Renal cortex interstitium (tissue), 11 donors: ENCODE results near the gene FKBP10. TPM values are rescaled to one million over a fixed set of nuclear protein-coding genes. Genes with fewer than 3 reads are reported as not detected.
"Not testable (repeated sequence)": the region's sequence is repeated elsewhere in the genome, so short reads cannot be mapped to it uniquely, and the experiment has no call there.

Experiments
- DNase-seq, 11 donors: peaks; one replicate each; pipeline ENCODE4 v3.0.0-alpha.2; 2013; ENCODE audit warnings: low read depth in 9 of 11, low spot score in 4 of 11; ENCODE audit errors: extremely low read depth in 1 of 11
- polyA plus RNA-seq, 3 donors: library from polyadenylated mRNA; unstranded; fragments of 120-200 nt; gene quantifications; one replicate each; pipeline ENCODE4 v1.2.1, GENCODE V29; 2013; ENCODE audit not compliant: insufficient read length in 3 of 3

FKBP10 gene
- polyA plus RNA-seq, 3 donors: 133 to 178 (median 165) TPM

DNA sequence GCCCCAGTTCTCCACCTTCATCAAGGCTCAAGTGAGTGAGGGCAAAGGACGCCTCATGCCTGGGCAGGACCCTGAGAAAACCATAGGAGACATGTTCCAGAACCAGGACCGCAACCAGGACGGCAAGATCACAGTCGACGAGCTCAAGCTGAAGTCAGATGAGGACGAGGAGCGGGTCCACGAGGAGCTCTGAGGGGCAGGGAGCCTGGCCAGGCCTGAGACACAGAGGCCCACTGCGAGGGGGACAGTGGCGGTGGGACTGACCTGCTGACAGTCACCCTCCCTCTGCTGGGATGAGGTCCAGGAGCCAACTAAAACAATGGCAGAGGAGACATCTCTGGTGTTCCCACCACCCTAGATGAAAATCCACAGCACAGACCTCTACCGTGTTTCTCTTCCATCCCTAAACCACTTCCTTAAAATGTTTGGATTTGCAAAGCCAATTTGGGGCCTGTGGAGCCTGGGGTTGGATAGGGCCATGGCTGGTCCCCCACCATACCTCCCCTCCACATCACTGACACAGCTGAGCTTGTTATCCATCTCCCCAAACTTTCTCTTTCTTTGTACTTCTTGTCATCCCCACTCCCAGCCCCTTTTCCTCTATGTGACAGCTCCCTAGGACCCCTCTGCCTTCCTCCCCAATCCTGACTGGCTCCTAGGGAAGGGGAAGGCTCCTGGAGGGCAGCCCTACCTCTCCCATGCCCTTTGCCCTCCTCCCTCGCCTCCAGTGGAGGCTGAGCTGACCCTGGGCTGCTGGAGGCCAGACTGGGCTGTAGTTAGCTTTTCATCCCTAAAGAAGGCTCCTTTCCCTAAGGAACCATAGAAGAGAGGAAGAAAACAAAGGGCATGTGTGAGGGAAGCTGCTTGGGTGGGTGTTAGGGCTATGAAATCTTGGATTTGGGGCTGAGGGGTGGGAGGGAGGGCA is 9.7 kb downstream of the FKBP10 start:
- no peak for DNase-seq

- no peak for DNase-seq
These were observed 10.3 kb downstream of the FKBP10 start for GRCh38 chr17:41823141-41823524.

DNA sequence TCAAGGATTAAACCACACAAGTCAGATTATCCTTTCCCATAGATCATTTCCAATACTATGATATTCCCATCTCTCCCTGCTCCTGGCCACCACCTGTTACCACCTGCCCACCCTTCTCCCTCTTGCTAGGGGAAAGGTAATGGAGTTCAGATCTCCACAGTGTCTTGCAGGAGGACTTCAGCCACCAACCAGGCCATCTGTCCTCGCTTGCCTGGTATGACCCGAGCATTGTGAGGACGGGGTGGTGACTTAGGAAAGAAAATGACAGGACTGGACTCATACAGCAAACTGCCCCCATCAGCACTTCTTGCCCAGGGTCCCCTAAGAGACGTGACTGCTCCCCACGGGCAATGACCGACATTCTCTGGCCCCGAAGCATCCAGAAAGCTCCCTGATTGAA is 10.8 kb downstream of the FKBP10 start:
- DNase-seq: no peak

DNA sequence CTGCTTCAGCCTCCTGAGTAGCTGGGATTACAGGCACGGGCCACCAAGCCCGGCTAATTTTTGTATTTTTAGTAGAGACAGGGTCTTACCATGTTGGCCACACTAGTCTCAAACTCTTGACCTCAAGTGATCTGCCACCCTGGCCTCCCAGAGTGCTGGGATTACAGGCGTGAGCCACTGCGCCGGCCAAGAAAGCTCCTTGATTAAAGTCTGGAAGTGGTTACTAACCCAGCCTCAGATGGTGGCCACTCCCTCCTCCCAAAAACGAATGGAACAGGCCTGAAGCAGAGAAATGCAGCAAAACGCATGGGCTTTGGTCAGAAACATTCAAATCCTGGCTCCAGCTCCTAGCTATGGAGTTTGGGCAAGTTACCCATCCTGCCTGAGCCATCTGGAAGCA is 11.3 kb downstream of the FKBP10 start:
- no peak for DNase-seq

GRCh38 chr17:41825175-41825845 is 12.5 kb downstream of the FKBP10 start:
- DNase-seq: no peak

- DNase-seq: not testable (repeated sequence)
These were observed 17.2 kb downstream of the FKBP10 start for GRCh38 chr17:41829961-41830360.

GRCh38 chr17:41835214-41835799 is 22.5 kb downstream of the FKBP10 start:
- no peak for DNase-seq

DNA sequence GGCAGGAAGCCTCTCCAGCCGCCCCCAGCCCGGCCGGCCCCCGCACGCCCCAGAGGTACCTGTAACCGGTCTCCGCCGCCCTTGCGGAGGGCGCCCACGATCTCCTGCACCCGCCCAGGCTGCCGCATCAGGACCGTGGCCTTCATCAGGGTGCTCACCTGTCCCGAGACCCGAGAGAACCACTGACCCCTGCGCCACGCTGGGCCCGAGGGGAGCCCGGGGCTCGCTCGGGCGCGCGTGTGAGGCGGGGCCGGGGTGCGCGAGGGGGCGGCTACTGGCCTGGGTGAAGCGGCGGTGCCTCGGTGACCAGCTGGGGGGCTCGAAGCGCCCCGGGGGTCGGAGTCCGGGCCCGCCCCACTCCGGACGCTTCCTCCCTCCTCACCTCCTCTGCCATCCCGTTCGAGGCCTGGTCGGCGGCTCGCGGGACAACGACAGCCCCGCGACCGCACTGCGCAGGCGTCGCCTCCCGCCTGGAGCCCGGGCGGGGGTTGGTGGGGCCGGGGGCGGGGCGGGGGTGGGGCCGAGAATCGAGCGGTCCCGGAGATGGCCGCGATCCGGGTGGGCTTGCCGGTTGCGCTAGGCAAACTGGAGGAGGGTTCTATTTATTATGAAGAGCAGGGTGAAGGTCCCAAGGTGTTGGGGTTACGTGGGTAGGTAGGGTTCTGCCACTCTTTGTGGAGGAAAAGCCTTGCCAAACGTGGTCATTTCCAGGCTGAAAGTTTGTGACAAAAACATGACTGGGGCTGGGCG is 23.2 kb downstream of the FKBP10 start, which contains the start of gene NT5C3B:
TSS of gene NT5C3B (minus strand) at position 433 of the 750 bp plus-strand sequence. CDS start at position 394, 39 bp downstream.
- peak in 5 of 11 donors; percentile 34 to 63 (median 54) for DNase-seq

- DNase-seq: no peak
These were observed 23.9 kb downstream of the FKBP10 start for GRCh38 chr17:41836550-41837196.

DNA sequence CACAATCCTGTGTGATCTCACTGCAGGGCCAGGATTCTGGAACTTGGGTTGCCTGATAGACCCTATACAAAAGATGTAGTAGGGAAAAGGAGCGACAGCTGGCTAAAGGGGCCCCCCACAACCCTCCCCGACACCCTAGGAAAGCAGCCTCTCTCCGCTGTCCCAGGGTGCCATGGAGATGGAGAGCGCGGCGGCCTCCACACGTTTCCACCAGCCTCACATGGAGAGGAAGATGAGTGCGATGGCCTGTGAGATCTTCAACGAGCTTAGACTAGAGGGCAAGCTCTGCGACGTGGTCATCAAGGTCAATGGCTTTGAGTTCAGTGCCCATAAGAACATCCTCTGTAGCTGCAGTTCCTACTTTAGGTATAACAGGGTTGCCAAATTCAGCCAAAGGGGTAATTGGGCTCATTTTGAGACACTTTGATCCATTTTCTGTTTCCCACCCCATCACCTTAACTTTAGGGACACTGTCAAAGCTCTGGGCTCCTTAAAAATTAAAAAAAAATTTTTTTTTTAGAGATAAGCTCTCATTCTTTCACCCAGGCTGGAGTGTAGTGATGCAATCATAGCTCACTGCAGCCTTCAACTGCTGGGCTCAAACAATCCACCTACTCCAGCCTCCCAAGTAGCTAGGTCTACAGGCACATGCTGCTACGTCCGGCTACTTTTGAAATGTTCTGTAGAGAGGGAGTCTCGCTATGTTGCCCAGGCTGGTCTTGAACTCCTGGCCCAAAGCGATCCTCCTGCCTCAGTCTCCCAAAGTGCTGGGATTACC is 25.1 kb downstream of the FKBP10 start, which contains the start of gene KLHL10:
TSS of gene KLHL10 (plus strand) at position 65 of the 778 bp plus-strand sequence. CDS start at position 173, 108 bp downstream.
- no peak for DNase-seq

- not testable (repeated sequence) for DNase-seq
These were observed 26.6 kb downstream of the FKBP10 start for GRCh38 chr17:41839448-41839847.

DNA sequence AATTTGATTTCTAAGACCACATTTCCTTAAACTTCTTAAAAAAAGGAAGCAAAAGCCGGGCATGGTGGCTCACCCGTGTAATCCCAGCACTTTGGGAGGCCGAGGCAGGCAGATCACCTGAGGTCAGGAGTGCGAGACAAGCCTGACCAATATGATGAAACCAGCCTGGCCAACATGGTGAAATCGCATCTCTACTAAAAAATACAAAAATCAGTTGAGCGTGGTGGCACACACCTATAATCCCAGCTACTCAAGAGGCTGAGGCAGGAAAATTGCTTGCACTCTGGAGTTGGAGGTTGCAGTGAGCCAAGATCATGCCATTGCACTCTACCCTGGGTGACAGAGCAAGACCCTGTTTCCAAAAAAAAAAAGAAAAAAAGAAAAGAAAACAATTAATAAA is 28.0 kb downstream of the FKBP10 start:
- DNase-seq: not testable (repeated sequence)

- DNase-seq: no peak
These were observed 32.2 kb downstream of the FKBP10 start for GRCh38 chr17:41844971-41845370.

GRCh38 chr17:41848788-41849187 is 36.0 kb downstream of the FKBP10 start:
- no peak for DNase-seq

- no peak for DNase-seq
These were observed 36.6 kb downstream of the FKBP10 start for GRCh38 chr17:41849251-41849990.

- not testable (repeated sequence) for DNase-seq
These were observed 38.6 kb downstream of the FKBP10 start for GRCh38 chr17:41851382-41851781.
